Gastroesophageal sphincter (tissue), 4 donors: ENCODE data around the gene THY1. TPM values are rescaled to one million over a fixed set of nuclear protein-coding genes. Genes with fewer than 3 reads are reported as not detected.

Experiments used
- ATAC-seq: fragments of 150-250 bp; one replicate; pipeline ENCODE4 v1.9.1; 2016; ENCODE audit warnings: mild to moderate bottlenecking, moderate library complexity
- H3K27ac ChIP-seq, 4 donors: fragments of 200-600 bp; sonication (generic) in 3 of 4; 1 replicate in 3 of 4; 2 replicates in 1 of 4; pipeline ENCODE4 v1.5.1; 2016 to 2019
- H3K27me3 ChIP-seq: fragments of 200-600 bp; sonication (generic); one replicate; pipeline ENCODE4 v1.5.1; 2019
- H3K36me3 ChIP-seq, 2 donors: fragments of 200-600 bp; sonication (generic); one replicate each; pipeline ENCODE4 v1.5.1; 2019; ENCODE audit warnings: control low read depth in 1 of 2
- H3K4me1 ChIP-seq, 3 donors: fragments of 200-600 bp; sonication (generic); 1 replicate in 2 of 3; 2 replicates in 1 of 3; pipeline ENCODE4 v1.5.1; 2016 to 2019; ENCODE audit warnings: control low read depth in 2 of 3
- H3K4me3 ChIP-seq, 2 donors: fragments of 200-600 bp; sonication (generic); one replicate each; pipeline ENCODE4 v1.5.1; 2019; ENCODE audit warnings: mild to moderate bottlenecking in 1 of 2, moderate library complexity in 1 of 2
- H3K9me3 ChIP-seq, 3 donors: fragments of 200-600 bp; sonication (generic); one replicate each; pipeline ENCODE4 v1.5.1; 2017 to 2019; ENCODE audit warnings: control low read depth in 2 of 3
- CTCF ChIP-seq, 4 experiments: fragments of 200-600 bp in 2 of 4; fragments of 450-650 bp in 2 of 4; sonication (generic) in 1 of 4; IDR thresholded peaks; one replicate each; pipeline ENCODE4 v1.5.1; 2017 to 2019; ENCODE audit warnings: antibody characterized with exemption in 4 of 4, mild to moderate bottlenecking in 2 of 4, moderate library complexity in 2 of 4
- EP300 ChIP-seq: sonication (generic); formaldehyde crosslinking; IDR thresholded peaks from one replicate; pipeline ENCODE4 v1.6.1; 2017; ENCODE audit warnings: antibody characterized with exemption, mild to moderate bottlenecking
- POLR2A ChIP-seq, 2 donors: fragments of 450-650 bp; IDR thresholded peaks; one replicate each; pipeline ENCODE4 v1.6.1; 2017; ENCODE audit warnings: antibody characterized with exemption in 2 of 2, mild to moderate bottlenecking in 2 of 2, moderate library complexity in 1 of 2
- POLR2AphosphoS5 ChIP-seq: sonication (generic); formaldehyde crosslinking; IDR thresholded peaks from one replicate; pipeline ENCODE4 v1.6.1; 2017; ENCODE audit warnings: antibody characterized with exemption
- WGBS, 2 donors: methylation state at CpG; one replicate each; pipeline ENCODE4 v1.1.5; 2018; ENCODE audit warnings: low coverage in 1 of 2; 5-methylcytosine and 5-hydroxymethylcytosine counted together
- total RNA-seq, 4 donors: library from RNA; depleted of rRNA; stranded (reverse); fragments of >200 nt; gene quantifications; one replicate each; pipeline ENCODE4 v1.1.0, GENCODE V29; 2016

Gene THY1
- total RNA-seq, 4 donors from 2014 or later: 2.5 to 34.5 (median 16.8) TPM

GRCh38 chr11:119421941-119422808 is 797 bp downstream of the THY1 start:
- peak; percentile 11 for ATAC-seq
- peak overlapping the region in 3 of 4 donors; percentile 3 to 72 (median 66) for H3K27ac ChIP-seq

GRCh38 chr11:119421351-119421750 is 1.6 kb downstream of the THY1 start:
- 43 to 59% methylated on average over 8 of the region's 8 CpGs for WGBS, 2 donors
- H3K36me3 ChIP-seq: peaks cover 0 to 3% of the 10 kb centered on the region in 2 donors
- H3K4me3 ChIP-seq: peak overlapping the region in 1 of 2 donors; percentile 60
- TF ChIP-seq POLR2A (IDR thresholded peaks at IDR 0.05) (no peak), CTCF (IDR thresholded peaks at IDR 0.05) (no peak)
- H3K4me1 ChIP-seq: peaks cover 0 to 48% (median 16%) of the 10 kb centered on the region in 3 donors
- no peak for ATAC-seq
- H3K27me3 ChIP-seq: peaks cover 40% of the 10 kb centered on the region
- no peak overlapping the region for H3K27ac ChIP-seq
- H3K9me3 ChIP-seq: no peaks in the 10 kb centered on the region

More at GRCh38 chr11:119421941-119422808, 797 bp downstream of the THY1 start:
- H3K9me3 ChIP-seq: no peaks in the 10 kb centered on the region
- H3K4me3 ChIP-seq: peak overlapping the region; percentile 22 to 60
- H3K27me3 ChIP-seq: peaks cover 40% of the 10 kb centered on the region
- TF ChIP-seq POLR2A (IDR thresholded peaks at IDR 0.05): no peak
- no peak for TF ChIP-seq CTCF (IDR thresholded peaks at IDR 0.05)
- WGBS, 2 donors: 0% methylated on average over 3 to 27 of the region's 49 CpGs
- H3K36me3 ChIP-seq: peaks cover 0 to 3% of the 10 kb centered on the region in 2 donors
- peaks cover 0 to 42% (median 16%) of the 10 kb centered on the region in 3 donors for H3K4me1 ChIP-seq

GRCh38 chr11:119420631-119421030 is 2.3 kb downstream of the THY1 start:
- 100% methylated on average over 1 of the region's 8 CpGs; no CpG with 5 or more reads in 1 of the 2 donors for WGBS, 2 donors
- Histone ChIP-seq H3K4me1 (peaks cover 0 to 48% (median 16%) of the 10 kb centered on the region in 3 donors), H3K9me3 (no peaks in the 10 kb centered on the region), H3K27ac (no peak overlapping the region), H3K36me3 (peaks cover 0 to 3% of the 10 kb centered on the region in 2 donors), H3K27me3 (peaks cover 40% of the 10 kb centered on the region), H3K4me3 (no peak overlapping the region)
- no peak for ATAC-seq
- TF ChIP-seq POLR2AphosphoS5 (no peak), EP300 (no peak), POLR2A (IDR thresholded peaks at IDR 0.05) (no peak), CTCF (IDR thresholded peaks at IDR 0.05) (no peak)

- no peaks in the 10 kb centered on the region for H3K9me3 ChIP-seq
- ATAC-seq: no peak
- TF ChIP-seq POLR2A (IDR thresholded peaks at IDR 0.05) (no peak), POLR2AphosphoS5 (no peak), CTCF (IDR thresholded peaks at IDR 0.05) (no peak), EP300 (no peak)
- H3K4me3 ChIP-seq: no peak overlapping the region
- H3K4me1 ChIP-seq: peaks cover 0 to 48% (median 16%) of the 10 kb centered on the region in 3 donors
- H3K27me3 ChIP-seq: peaks cover 40% of the 10 kb centered on the region
- peaks cover 0 to 3% of the 10 kb centered on the region in 2 donors for H3K36me3 ChIP-seq
- 77% methylated on average over 6 of the region's 18 CpGs; no CpG with 5 or more reads in 1 of the 2 donors for WGBS, 2 donors
- H3K27ac ChIP-seq: no peak overlapping the region
These were observed 3.0 kb downstream of the THY1 start for GRCh38 chr11:119419834-119420492.
